ENCODE data around the gene HENMT1. TPM values are rescaled to one million over a fixed set of nuclear protein-coding genes. Genes with fewer than 3 reads are reported as not detected.
"Not testable (repeated sequence)": the region's sequence is repeated elsewhere in the genome, so short reads cannot be mapped to it uniquely, and the experiment has no call there.

Gene HENMT1
- total RNA-seq, 1 donor from 2014 or later = 6.9 TPM

DNA sequence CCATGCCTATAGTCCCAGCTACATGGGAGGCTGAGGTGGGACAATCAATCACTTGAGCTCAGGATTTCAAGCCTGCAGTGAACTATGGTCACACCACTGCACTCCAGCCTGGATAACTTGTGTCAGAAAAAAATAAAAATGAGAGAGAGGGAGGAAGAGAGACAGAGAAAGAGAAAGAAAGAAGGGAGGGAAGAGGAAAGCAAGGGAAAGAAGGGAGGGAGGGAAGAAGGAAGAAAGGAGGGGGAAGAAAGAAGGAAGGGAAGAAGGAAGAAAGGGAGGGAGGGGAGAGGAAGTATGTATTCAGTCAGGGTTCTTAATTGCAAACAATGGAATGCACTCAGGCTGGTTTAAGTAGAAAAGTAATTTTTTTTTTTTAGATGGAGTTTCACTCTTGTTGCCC is 7.9 kb upstream of the HENMT1 start:
- H3K27me3 Mint-ChIP-seq = no peaks in the 10 kb centered on the region
- no peaks in the 10 kb centered on the region for H3K36me3 Mint-ChIP-seq
- no peak overlapping the region for H3K27ac Mint-ChIP-seq
- no peaks in the 10 kb centered on the region for H3K9me3 Mint-ChIP-seq
- no peak overlapping the region for H3K4me3 Mint-ChIP-seq
- TF ChIP-seq, protein P1, sequence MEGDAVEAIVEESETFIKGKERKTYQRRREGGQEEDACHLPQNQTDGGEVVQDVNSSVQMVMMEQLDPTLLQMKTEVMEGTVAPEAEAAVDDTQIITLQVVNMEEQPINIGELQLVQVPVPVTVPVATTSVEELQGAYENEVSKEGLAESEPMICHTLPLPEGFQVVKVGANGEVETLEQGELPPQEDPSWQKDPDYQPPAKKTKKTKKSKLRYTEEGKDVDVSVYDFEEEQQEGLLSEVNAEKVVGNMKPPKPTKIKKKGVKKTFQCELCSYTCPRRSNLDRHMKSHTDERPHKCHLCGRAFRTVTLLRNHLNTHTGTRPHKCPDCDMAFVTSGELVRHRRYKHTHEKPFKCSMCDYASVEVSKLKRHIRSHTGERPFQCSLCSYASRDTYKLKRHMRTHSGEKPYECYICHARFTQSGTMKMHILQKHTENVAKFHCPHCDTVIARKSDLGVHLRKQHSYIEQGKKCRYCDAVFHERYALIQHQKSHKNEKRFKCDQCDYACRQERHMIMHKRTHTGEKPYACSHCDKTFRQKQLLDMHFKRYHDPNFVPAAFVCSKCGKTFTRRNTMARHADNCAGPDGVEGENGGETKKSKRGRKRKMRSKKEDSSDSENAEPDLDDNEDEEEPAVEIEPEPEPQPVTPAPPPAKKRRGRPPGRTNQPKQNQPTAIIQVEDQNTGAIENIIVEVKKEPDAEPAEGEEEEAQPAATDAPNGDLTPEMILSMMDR (conservative IDR thresholded peaks at IDR 0.05) = no peak
- no peaks in the 10 kb centered on the region for H3K4me1 Mint-ChIP-seq (ENCODE audit: unreplicated experiment)
- DNase-seq (ENCODE audit: extremely low spot score, unreplicated experiment) = no peak

DNA sequence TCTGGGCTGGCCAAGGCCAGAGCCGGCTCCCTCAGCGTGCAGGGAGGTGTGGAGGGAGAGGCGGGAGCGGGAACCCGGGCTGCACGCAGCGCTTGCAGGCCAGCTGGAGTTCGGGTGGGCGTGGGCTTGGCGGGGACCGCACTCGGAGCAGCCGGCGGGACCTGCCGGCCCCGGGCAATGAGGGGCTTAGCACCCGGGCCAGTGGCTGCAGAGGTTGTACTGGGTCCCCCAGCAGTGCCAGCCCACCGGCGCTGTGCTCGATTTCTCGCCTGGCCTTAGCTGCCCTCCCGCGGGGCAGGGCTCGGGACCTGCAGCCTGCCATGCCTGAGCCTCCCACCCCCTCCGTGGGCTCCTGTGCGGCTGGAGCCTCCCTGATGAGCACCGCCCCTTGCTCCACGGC is 6.5 kb upstream of the HENMT1 start:
- H3K4me1 Mint-ChIP-seq (ENCODE audit: unreplicated experiment); H3K9me3 Mint-ChIP-seq; H3K4me3 Mint-ChIP-seq; H3K27me3 Mint-ChIP-seq; H3K36me3 Mint-ChIP-seq; H3K27ac Mint-ChIP-seq; DNase-seq (ENCODE audit: extremely low spot score, unreplicated experiment): not testable (repeated sequence)

DNA sequence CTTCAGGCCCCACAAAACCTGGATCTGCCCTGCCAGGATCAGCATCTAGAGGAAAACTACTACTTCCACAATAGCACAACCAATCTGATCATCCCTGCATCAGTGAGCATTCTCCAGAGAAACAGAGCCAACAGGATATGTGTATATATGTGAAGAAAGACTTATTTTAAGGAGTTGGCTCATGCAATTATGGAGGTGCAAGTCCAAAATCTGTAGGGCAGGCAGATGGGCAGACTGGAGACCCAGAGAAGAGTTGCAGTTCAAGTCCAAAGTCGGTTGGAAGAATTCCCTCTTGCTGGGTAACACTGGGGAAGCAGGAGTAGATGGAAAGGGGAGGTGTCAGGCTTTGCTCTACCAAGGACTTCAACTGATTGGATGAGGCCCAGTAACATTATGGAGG is 4.9 kb upstream of the HENMT1 start:
- Mint-ChIP-seq H3K4me1 (ENCODE audit: unreplicated experiment) (no peaks in the 10 kb centered on the region), H3K4me3 (no peak overlapping the region), H3K9me3 (no peaks in the 10 kb centered on the region), H3K36me3 (no peaks in the 10 kb centered on the region), H3K27ac (no peak overlapping the region), H3K27me3 (no peaks in the 10 kb centered on the region)
- DNase-seq (ENCODE audit: extremely low spot score, unreplicated experiment) = no peak
- TF ChIP-seq, protein P1 (conservative IDR thresholded peaks at IDR 0.05) = no peak

DNA sequence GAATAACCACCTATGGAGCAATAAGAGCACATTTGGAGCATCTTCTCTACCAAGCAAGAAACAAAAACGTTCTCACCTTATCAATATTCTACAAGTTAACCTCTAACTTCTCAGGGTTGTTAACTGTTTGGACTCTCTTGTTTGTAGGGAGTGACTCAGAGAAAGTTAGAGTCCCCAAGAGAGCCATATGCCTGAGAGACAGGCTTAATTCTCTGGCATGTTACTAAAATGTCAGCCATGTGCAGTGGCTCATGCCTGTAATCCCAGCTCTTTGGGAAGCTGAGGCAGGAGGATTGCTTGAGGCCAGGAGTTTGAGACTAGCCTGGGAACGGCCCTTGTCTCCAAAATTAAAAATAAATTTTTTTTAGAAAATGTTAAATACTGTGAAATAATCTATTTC is 4.2 kb upstream of the HENMT1 start:
- Mint-ChIP-seq H3K27me3 (no peaks in the 10 kb centered on the region), H3K9me3 (no peaks in the 10 kb centered on the region), H3K4me1 (ENCODE audit: unreplicated experiment) (no peaks in the 10 kb centered on the region), H3K36me3 (no peaks in the 10 kb centered on the region), H3K27ac (no peak overlapping the region), H3K4me3 (no peak overlapping the region)
- DNase-seq (ENCODE audit: extremely low spot score, unreplicated experiment) = no peak
- TF ChIP-seq, protein P1 (conservative IDR thresholded peaks at IDR 0.05) = no peak

DNA sequence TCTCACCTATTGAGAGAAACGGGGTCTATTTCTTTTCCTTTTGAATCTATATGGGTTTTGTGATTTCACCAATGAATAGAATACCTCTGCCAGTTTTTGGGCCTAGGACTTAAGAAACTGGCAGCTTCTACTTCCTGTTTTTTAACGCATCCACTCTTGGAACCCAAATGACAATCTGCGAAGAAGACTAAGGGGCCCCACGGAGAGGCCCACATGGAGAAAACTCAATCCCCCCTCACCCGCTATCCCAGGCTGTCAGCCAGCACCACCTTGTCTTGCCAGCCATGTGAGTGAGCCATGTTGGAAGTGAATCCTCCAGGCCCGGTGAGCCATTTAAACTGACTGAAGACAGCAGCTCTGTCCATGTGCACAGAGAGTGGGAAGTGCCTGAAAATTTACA is 3.6 kb upstream of the HENMT1 start:
- no peak overlapping the region for H3K27ac Mint-ChIP-seq
- no peak overlapping the region for H3K4me3 Mint-ChIP-seq
- DNase-seq (ENCODE audit: extremely low spot score, unreplicated experiment) = no peak
- no peaks in the 10 kb centered on the region for H3K9me3 Mint-ChIP-seq
- no peaks in the 10 kb centered on the region for H3K27me3 Mint-ChIP-seq
- H3K4me1 Mint-ChIP-seq (ENCODE audit: unreplicated experiment) = no peaks in the 10 kb centered on the region
- TF ChIP-seq, protein P1 (conservative IDR thresholded peaks at IDR 0.05) = no peak
- no peaks in the 10 kb centered on the region for H3K36me3 Mint-ChIP-seq

DNA sequence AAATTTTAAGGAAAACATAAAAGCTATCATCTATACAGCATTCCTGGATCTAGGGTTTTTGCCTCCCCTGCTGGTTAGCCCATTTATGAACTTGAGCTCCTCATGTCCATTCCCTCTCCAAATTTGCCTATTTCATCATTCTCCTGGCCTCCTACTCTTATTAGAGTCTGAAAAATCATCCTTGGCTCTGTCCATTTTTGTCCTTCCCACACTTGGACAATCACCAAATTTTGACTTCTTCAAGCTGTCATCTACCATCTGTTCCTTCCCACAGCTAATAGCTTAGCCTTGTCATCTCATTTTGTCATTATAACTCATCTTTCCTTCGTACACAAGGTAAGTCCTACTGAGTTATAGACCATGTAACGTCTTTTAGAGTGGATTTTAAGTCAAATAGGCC is 2.2 kb upstream of the HENMT1 start:
- no peak for DNase-seq (ENCODE audit: extremely low spot score, unreplicated experiment)
- no peaks in the 10 kb centered on the region for H3K36me3 Mint-ChIP-seq
- H3K9me3 Mint-ChIP-seq = no peaks in the 10 kb centered on the region
- TF ChIP-seq, protein P1 (conservative IDR thresholded peaks at IDR 0.05) = no peak
- H3K4me1 Mint-ChIP-seq (ENCODE audit: unreplicated experiment) = no peaks in the 10 kb centered on the region
- no peaks in the 10 kb centered on the region for H3K27me3 Mint-ChIP-seq
- no peak overlapping the region for H3K27ac Mint-ChIP-seq
- H3K4me3 Mint-ChIP-seq = peak overlapping the region; percentile 44

Data from type B pancreatic cell (in vitro differentiated cells).